Activated naive CD4-positive, alpha-beta T cell (primary cell): Measurements from ENCODE around the gene FBXW8.

Experiments used
- DNase-seq, 4 experiments: peaks; one replicate each; lab custom pipeline; 2025; lab: John Stamatoyannopoulos, UW

Gene FBXW8

GRCh38 chr12:116910645-116911451 lies at the start of gene FBXW8:
TSS of gene FBXW8 (plus strand) at chr12:116910950. CDS start at chr12:116911038, 88 bp downstream.
- peak; percentile 11 to 42 (median 19) for DNase-seq

- DNase-seq: peak in 1 of 4 experiments; percentile 21
These were observed 49.4 kb upstream of the FBXW8 start for GRCh38 chr12:116861320-116861719.

GRCh38 chr12:116862167-116862566 lies 48.6 kb upstream of the FBXW8 start:
- DNase-seq: no peak

- DNase-seq: no peak
These were observed 47.4 kb upstream of the FBXW8 start for GRCh38 chr12:116863275-116863767.

- no peak for DNase-seq
These were observed 46.2 kb upstream of the FBXW8 start for GRCh38 chr12:116864371-116865160.

GRCh38 chr12:116867523-116867922 lies 43.2 kb upstream of the FBXW8 start:
- DNase-seq: no peak

- no peak for DNase-seq
These were observed 40.4 kb upstream of the FBXW8 start for GRCh38 chr12:116870306-116870705.

- DNase-seq: no peak
These were observed 36.3 kb upstream of the FBXW8 start for GRCh38 chr12:116874324-116874995.

- DNase-seq: no peak
These were observed 34.4 kb upstream of the FBXW8 start for GRCh38 chr12:116876151-116876869.

GRCh38 chr12:116878567-116879508 lies 31.9 kb upstream of the FBXW8 start:
- no peak for DNase-seq

GRCh38 chr12:116879509-116880212 lies 31.1 kb upstream of the FBXW8 start:
- DNase-seq: no peak

GRCh38 chr12:116880213-116880816 lies 30.4 kb upstream of the FBXW8 start:
- no peak for DNase-seq

- no peak for DNase-seq
These were observed 29.9 kb upstream of the FBXW8 start for GRCh38 chr12:116880817-116881324.

GRCh38 chr12:116881325-116881876 lies 29.3 kb upstream of the FBXW8 start, which contains the start of gene HRK:
TSS of gene HRK (minus strand) at chr12:116881441. CDS start at chr12:116881307, 134 bp downstream.
- DNase-seq: no peak

- no peak for DNase-seq
These were observed 28.8 kb upstream of the FBXW8 start for GRCh38 chr12:116881877-116882507.

- no peak for DNase-seq
These were observed 28.0 kb upstream of the FBXW8 start for GRCh38 chr12:116882742-116883141.

- DNase-seq: no peak
These were observed 25.9 kb upstream of the FBXW8 start for GRCh38 chr12:116884871-116885270.

- DNase-seq: no peak
These were observed 25.3 kb upstream of the FBXW8 start for GRCh38 chr12:116885491-116885890.
